ENCODE data around the gene CYB5R4. TPM values are rescaled to one million over a fixed set of nuclear protein-coding genes. Genes with fewer than 3 reads are reported as not detected.

CYB5R4 gene
- polyA plus RNA-seq, 1 of the 3 experiments (the other 2 are of a cell fraction), result 3.3 TPM

DNA sequence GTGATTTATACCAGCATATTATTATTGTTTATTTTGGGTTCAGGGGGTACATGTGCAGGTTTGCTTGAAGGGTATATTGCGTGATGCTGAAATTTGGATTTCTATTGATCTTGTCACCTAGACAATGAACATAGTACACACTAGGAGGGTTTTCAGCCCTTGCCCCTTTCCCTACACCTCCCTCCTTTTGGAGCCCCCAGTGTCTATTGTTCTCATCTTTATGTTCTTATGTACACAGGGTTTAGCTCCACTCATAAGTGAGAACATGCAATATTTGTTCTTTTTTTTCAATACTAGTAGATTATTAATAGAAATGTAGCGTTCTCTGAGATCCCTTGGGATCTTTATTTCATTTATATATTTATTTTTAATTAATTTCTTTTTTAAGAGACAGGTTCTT, 94.9 kb downstream of the CYB5R4 start:
- H3K4me3 ChIP-seq (ENCODE audit: low read depth in 2 of 2, low read length in 1 of 2), result no peak overlapping the region
- ChIA-PET POLR2A (no interaction called here), CTCF (interaction anchor here (1.2 to 1.5 kb wide), 2 partner anchors 17 to 266 kb away, joined by 3 to 4 read pairs; no protein-coding TSS in a partner anchor)
- no peak overlapping the region for H2AFZ ChIP-seq (ENCODE audit: low read depth)
- TF ChIP-seq TAF1 (IDR thresholded peaks at IDR 0.05; ENCODE audit: borderline replicate concordance, low read depth, low read length), result no peak
- no peak for TF ChIP-seq YY1 (IDR thresholded peaks at IDR 0.05; ENCODE audit: low read depth)
- TF ChIP-seq CHD2 (IDR thresholded peaks at IDR 0.05; ENCODE audit: low read length, partially characterized antibody), result no peak
- no peak for TF ChIP-seq GABPA (IDR thresholded peaks at IDR 0.05; ENCODE audit: low read depth)
- TF ChIP-seq EP300 (IDR thresholded peaks at IDR 0.05; ENCODE audit: borderline replicate concordance in 1 of 2, low read depth in 1 of 2, low read length in 1 of 2), result no peak
- TF ChIP-seq TEAD4 (IDR thresholded peaks at IDR 0.05; ENCODE audit: borderline replicate concordance, insufficient read depth), result no peak
- TF ChIP-seq, protein P1, sequence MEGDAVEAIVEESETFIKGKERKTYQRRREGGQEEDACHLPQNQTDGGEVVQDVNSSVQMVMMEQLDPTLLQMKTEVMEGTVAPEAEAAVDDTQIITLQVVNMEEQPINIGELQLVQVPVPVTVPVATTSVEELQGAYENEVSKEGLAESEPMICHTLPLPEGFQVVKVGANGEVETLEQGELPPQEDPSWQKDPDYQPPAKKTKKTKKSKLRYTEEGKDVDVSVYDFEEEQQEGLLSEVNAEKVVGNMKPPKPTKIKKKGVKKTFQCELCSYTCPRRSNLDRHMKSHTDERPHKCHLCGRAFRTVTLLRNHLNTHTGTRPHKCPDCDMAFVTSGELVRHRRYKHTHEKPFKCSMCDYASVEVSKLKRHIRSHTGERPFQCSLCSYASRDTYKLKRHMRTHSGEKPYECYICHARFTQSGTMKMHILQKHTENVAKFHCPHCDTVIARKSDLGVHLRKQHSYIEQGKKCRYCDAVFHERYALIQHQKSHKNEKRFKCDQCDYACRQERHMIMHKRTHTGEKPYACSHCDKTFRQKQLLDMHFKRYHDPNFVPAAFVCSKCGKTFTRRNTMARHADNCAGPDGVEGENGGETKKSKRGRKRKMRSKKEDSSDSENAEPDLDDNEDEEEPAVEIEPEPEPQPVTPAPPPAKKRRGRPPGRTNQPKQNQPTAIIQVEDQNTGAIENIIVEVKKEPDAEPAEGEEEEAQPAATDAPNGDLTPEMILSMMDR (IDR thresholded peaks at IDR 0.05), result no peak
- no peak for TF ChIP-seq RXRA (IDR thresholded peaks at IDR 0.05; ENCODE audit: borderline replicate concordance, low read depth)
- no peak for TF ChIP-seq GATA2 (CRISPR knock-in tag; IDR thresholded peaks at IDR 0.05)
- TF ChIP-seq ELF1 (IDR thresholded peaks at IDR 0.05), result no peak
- TF ChIP-seq, protein P2, sequence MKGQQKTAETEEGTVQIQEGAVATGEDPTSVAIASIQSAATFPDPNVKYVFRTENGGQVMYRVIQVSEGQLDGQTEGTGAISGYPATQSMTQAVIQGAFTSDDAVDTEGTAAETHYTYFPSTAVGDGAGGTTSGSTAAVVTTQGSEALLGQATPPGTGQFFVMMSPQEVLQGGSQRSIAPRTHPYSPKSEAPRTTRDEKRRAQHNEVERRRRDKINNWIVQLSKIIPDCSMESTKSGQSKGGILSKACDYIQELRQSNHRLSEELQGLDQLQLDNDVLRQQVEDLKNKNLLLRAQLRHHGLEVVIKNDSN (IDR thresholded peaks at IDR 0.05; ENCODE audit: borderline replicate concordance, low read depth), result no peak
- TF ChIP-seq, protein P3, sequence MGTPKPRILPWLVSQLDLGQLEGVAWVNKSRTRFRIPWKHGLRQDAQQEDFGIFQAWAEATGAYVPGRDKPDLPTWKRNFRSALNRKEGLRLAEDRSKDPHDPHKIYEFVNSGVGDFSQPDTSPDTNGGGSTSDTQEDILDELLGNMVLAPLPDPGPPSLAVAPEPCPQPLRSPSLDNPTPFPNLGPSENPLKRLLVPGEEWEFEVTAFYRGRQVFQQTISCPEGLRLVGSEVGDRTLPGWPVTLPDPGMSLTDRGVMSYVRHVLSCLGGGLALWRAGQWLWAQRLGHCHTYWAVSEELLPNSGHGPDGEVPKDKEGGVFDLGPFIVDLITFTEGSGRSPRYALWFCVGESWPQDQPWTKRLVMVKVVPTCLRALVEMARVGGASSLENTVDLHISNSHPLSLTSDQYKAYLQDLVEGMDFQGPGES (IDR thresholded peaks at IDR 0.05; ENCODE audit: low read depth, low read length), result no peak
- TF ChIP-seq, protein P4, sequence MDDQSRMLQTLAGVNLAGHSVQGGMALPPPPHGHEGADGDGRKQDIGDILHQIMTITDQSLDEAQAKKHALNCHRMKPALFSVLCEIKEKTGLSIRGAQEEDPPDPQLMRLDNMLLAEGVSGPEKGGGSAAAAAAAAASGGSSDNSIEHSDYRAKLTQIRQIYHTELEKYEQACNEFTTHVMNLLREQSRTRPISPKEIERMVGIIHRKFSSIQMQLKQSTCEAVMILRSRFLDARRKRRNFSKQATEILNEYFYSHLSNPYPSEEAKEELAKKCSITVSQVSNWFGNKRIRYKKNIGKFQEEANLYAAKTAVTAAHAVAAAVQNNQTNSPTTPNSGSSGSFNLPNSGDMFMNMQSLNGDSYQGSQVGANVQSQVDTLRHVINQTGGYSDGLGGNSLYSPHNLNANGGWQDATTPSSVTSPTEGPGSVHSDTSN (IDR thresholded peaks at IDR 0.05), result no peak
- no peaks in the 10 kb centered on the region for H3K9me3 ChIP-seq
- H3K4me1 ChIP-seq (ENCODE audit: control insufficient read depth in 1 of 2, insufficient read depth in 2 of 2, low read depth in 1 of 2, low read length in 1 of 2), result no peaks in the 10 kb centered on the region; a peak in 2 of 4 replicates
- H3K9me2 ChIP-seq, result no peaks in the 10 kb centered on the region
- no peaks in the 10 kb centered on the region for H4K20me1 ChIP-seq (ENCODE audit: insufficient read depth)
- no peaks in the 10 kb centered on the region for H3F3A ChIP-seq (replicated peaks; ENCODE audit: insufficient read depth)
- H3K27me3 ChIP-seq (ENCODE audit: insufficient read depth), result no peaks in the 10 kb centered on the region
- H3K9ac ChIP-seq, result no peak overlapping the region
- WGBS (ENCODE audit: low lambda C conversion rate), result 96% methylated on average over 2 of the region's 2 CpGs
- H3K27ac ChIP-seq (ENCODE audit: low read depth in 2 of 2, low read length in 1 of 2), result no peak overlapping the region
- peaks cover 14 to 20% of the 10 kb centered on the region in 2 experiments for H3K36me3 ChIP-seq (replicated peaks in 1 of 2; ENCODE audit: control insufficient read depth in 1 of 2, insufficient read depth in 2 of 2, low read length in 1 of 2)
- no peak overlapping the region for H3K4me2 ChIP-seq
- DNase-seq, result no peak
- H3K79me2 ChIP-seq (ENCODE audit: insufficient read depth), result no peaks in the 10 kb centered on the region
